ELF-1 (cell line): ENCODE measurements around the gene KLC1.
"Not testable (repeated sequence)": the region's sequence is repeated elsewhere in the genome, so short reads cannot be mapped to it uniquely, and the experiment has no call there.

Experiments used
- DNase-seq: peaks from one replicate; pipeline ENCODE4 v3.0.0-alpha.2; 2016; ENCODE audit warnings: low read depth, low spot score

KLC1 gene

GRCh38 chr14:103628684-103629502 is at the start of gene KLC1:
Gene KLC1, plus strand, starts transcription at chr14:103629211. Its CDS starts 25,354 bp downstream, at chr14:103654565.
- DNase-seq: peak; percentile 77

GRCh38 chr14:103581206-103581605 is 47.8 kb upstream of the KLC1 start:
- no peak for DNase-seq

GRCh38 chr14:103581954-103582703 is 46.9 kb upstream of the KLC1 start:
- no peak for DNase-seq

- DNase-seq: no peak
Measured at GRCh38 chr14:103584326-103584915, 44.6 kb upstream of the KLC1 start.

- no peak for DNase-seq
Measured at GRCh38 chr14:103593577-103593976, 35.4 kb upstream of the KLC1 start.

GRCh38 chr14:103594265-103594664 is 34.7 kb upstream of the KLC1 start:
- DNase-seq: peak; percentile 90

- DNase-seq: no peak
Measured at GRCh38 chr14:103597623-103598377, 31.2 kb upstream of the KLC1 start.

GRCh38 chr14:103600503-103600902 is 28.5 kb upstream of the KLC1 start:
- no peak for DNase-seq

- no peak for DNase-seq
Measured at GRCh38 chr14:103604620-103605019, 24.4 kb upstream of the KLC1 start.

- peak; percentile 81 for DNase-seq
Measured at GRCh38 chr14:103606963-103607668, 21.9 kb upstream of the KLC1 start.

- DNase-seq: no peak
Measured at GRCh38 chr14:103607822-103608221, 21.2 kb upstream of the KLC1 start.

GRCh38 chr14:103609081-103609480 is 19.9 kb upstream of the KLC1 start:
- not testable (repeated sequence) for DNase-seq

- DNase-seq: no peak
Measured at GRCh38 chr14:103611215-103611614, 17.8 kb upstream of the KLC1 start.

- DNase-seq: no peak
Measured at GRCh38 chr14:103613517-103613916, 15.5 kb upstream of the KLC1 start.

GRCh38 chr14:103616635-103617300 is 12.2 kb upstream of the KLC1 start:
- DNase-seq: peak; percentile 27

- no peak for DNase-seq
Measured at GRCh38 chr14:103619057-103619456, 10.0 kb upstream of the KLC1 start.

- no peak for DNase-seq
Measured at GRCh38 chr14:103621860-103622259, 7.2 kb upstream of the KLC1 start.

GRCh38 chr14:103623308-103623707 is 5.7 kb upstream of the KLC1 start:
- no peak for DNase-seq

GRCh38 chr14:103623883-103624482 is 5.0 kb upstream of the KLC1 start:
- DNase-seq: peak; percentile 15

GRCh38 chr14:103624860-103625259 is 4.2 kb upstream of the KLC1 start:
- peak; percentile 68 for DNase-seq
